Upper lobe of left lung (tissue), 6 donors: ENCODE measurements around the gene TPD52L1. TPM values are rescaled to one million over a fixed set of nuclear protein-coding genes. Genes with fewer than 3 reads are reported as not detected.

Experiments
- ATAC-seq, 2 donors: fragments of 200-7000 bp; cut with Tn5 transposase; one replicate each; pipeline ENCODE4 v1.9.1; 2022; ENCODE audit warnings: mild to moderate bottlenecking in 2 of 2, moderate library complexity in 2 of 2; ENCODE audit not compliant: low FRiP score in 2 of 2
- DNase-seq, 2 donors: peaks; one replicate each; pipeline ENCODE4 v3.0.0-alpha.2; 2019 to 2020
- H3K27ac ChIP-seq, 4 donors: fragments of 200-600 bp; sonication (generic); one replicate each; pipeline ENCODE4 v1.5.1; 2016 to 2019
- H3K27me3 ChIP-seq, 4 donors: fragments of 200-600 bp; sonication (generic); one replicate each; pipeline ENCODE4 v1.5.1; 2017 to 2019
- H3K36me3 ChIP-seq, 4 donors: fragments of 200-600 bp; sonication (generic); one replicate each; pipeline ENCODE4 v1.5.1; 2016 to 2019
- H3K4me1 ChIP-seq, 4 donors: fragments of 200-600 bp; sonication (generic); one replicate each; pipeline ENCODE4 v1.5.1; 2018 to 2019
- H3K4me3 ChIP-seq, 4 donors: fragments of 200-600 bp; sonication (generic); one replicate each; pipeline ENCODE4 v1.5.1; 2017 to 2019; ENCODE audit warnings: mild to moderate bottlenecking in 2 of 4, moderate library complexity in 1 of 4
- H3K9me3 ChIP-seq, 4 donors: fragments of 200-600 bp; sonication (generic); one replicate each; pipeline ENCODE4 v1.5.1; 2018 to 2019
- EP300 ChIP-seq, 4 donors: sonication (generic); formaldehyde crosslinking; IDR thresholded peaks; one replicate each; pipeline ENCODE4 v1.5.1; 2017; ENCODE audit warnings: antibody characterized with exemption in 4 of 4, control low read depth in 2 of 4
- POLR2A ChIP-seq, 4 donors: fragments of 450-650 bp; IDR thresholded peaks; one replicate each; pipeline ENCODE4 v1.5.1; 2016 to 2017; ENCODE audit warnings: antibody characterized with exemption in 4 of 4, mild to moderate bottlenecking in 2 of 4
- POLR2AphosphoS5 ChIP-seq, 2 donors: sonication (generic); formaldehyde crosslinking; IDR thresholded peaks; one replicate each; pipeline ENCODE4 v1.5.1; 2017; ENCODE audit warnings: antibody characterized with exemption in 2 of 2
- WGBS, 2 donors: methylation state at CpG; one replicate each; pipeline ENCODE4 v1.1.5; 2017 to 2018; 5-methylcytosine and 5-hydroxymethylcytosine counted together
- total RNA-seq, 6 donors: library from RNA; depleted of rRNA in 4 of 6; stranded (reverse); fragments of >200 nt in 4 of 6; gene quantifications; one replicate each; pipeline versions ENCODE4 v1.1.0 to v1.2.1, GENCODE V29; 2016 to 2021
- TF ChIP-seq, protein P1 (sequence below), 6 experiments: fragments of 450-650 bp in 4 of 6; fragments of 200-600 bp in 2 of 6; sonication (generic) in 2 of 6; IDR thresholded peaks; one replicate each; pipeline ENCODE4 v1.5.1; 2016 to 2019; ENCODE audit warnings: antibody characterized with exemption in 6 of 6
- donor health status: DM: no; HTN: no; CAD: no; lungs with moderate emphysema.
- donor health status: DM: no; HTN: yes; CAD: no; lungs with severe emphysema.

TPD52L1 gene
- total RNA-seq, 6 donors from 2014 or later, result 15.5 to 63.4 (median 32.2) TPM

DNA sequence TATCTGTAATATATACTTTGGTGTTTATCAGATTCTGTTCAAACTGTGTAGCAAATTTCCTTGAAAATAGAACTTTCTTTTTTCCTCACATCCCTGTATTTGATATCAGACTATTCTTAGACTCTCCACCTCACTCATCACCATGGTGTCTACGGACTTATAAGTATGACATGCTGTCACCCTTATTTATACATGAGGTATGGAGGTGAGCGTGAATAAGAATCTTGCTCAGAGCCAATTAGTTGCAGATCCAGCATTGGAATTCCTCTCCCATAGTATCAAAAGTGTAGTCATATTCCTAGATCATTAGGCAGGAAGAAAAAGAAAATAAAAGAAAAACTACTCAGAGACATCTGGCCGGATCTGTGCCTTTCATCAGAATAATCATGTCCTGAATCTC lies 43.0 kb downstream of the TPD52L1 start:
- H3K4me1 ChIP-seq, result peaks cover 0 to 34% (median 13%) of the 10 kb centered on the region in 4 donors
- H3K4me3 ChIP-seq, result no peak overlapping the region
- TF ChIP-seq POLR2A (IDR thresholded peaks at IDR 0.05) (no peak), POLR2AphosphoS5 (IDR thresholded peaks at IDR 0.05) (no peak), EP300 (IDR thresholded peaks at IDR 0.05) (no peak)
- TF ChIP-seq, protein P1, sequence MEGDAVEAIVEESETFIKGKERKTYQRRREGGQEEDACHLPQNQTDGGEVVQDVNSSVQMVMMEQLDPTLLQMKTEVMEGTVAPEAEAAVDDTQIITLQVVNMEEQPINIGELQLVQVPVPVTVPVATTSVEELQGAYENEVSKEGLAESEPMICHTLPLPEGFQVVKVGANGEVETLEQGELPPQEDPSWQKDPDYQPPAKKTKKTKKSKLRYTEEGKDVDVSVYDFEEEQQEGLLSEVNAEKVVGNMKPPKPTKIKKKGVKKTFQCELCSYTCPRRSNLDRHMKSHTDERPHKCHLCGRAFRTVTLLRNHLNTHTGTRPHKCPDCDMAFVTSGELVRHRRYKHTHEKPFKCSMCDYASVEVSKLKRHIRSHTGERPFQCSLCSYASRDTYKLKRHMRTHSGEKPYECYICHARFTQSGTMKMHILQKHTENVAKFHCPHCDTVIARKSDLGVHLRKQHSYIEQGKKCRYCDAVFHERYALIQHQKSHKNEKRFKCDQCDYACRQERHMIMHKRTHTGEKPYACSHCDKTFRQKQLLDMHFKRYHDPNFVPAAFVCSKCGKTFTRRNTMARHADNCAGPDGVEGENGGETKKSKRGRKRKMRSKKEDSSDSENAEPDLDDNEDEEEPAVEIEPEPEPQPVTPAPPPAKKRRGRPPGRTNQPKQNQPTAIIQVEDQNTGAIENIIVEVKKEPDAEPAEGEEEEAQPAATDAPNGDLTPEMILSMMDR (IDR thresholded peaks at IDR 0.05), result no peak
- H3K27me3 ChIP-seq, result no peaks in the 10 kb centered on the region
- DNase-seq (no peak), ATAC-seq (no peak)
- WGBS, 2 donors, result 81 to 89% methylated on average over 3 of the region's 3 CpGs
- H3K27ac ChIP-seq, result peak overlapping the region in 2 of 4 donors; percentile 27 to 42
- no peaks in the 10 kb centered on the region for H3K36me3 ChIP-seq
- no peaks in the 10 kb centered on the region for H3K9me3 ChIP-seq

DNA sequence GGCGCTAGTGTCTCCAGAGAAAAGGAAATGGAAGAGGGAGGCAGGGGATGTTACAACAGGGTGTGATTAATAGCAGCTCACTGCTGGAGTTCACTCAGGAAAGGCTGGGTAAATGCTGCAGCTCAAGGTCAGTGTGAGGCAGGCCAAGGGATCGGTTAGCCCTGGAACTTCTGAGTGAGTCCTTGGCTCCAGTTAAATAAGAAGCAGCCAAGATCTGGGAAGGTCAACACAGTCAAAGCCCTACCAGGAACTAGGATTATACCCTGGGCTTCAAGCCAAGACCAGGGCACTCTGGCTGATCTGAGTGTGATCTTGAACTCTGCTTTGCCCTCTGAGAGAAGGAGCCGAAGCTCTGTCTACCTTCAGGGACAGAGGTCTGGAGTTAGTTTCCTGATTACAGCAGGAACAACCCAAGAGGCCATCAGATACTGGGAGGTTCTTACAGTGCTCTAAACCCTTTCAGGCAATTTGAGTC lies 44.3 kb downstream of the TPD52L1 start:
- Histone ChIP-seq H3K27me3 (no peaks in the 10 kb centered on the region), H3K27ac (peak overlapping the region; percentile 27 to 62 (median 36)), H3K4me1 (peaks cover 7 to 34% (median 19%) of the 10 kb centered on the region in 4 donors), H3K4me3 (no peak overlapping the region), H3K36me3 (no peaks in the 10 kb centered on the region), H3K9me3 (no peaks in the 10 kb centered on the region)
- TF ChIP-seq POLR2AphosphoS5 (IDR thresholded peaks at IDR 0.05) (peak; percentile 16 to 54), EP300 (IDR thresholded peaks at IDR 0.05) (peak in 1 of 4 donors; percentile 27), POLR2A (IDR thresholded peaks at IDR 0.05) (no peak)
- 23 to 24% methylated on average over 3 of the region's 3 CpGs for WGBS, 2 donors
- DNase-seq (peak in 1 of 2 donors; percentile 86), ATAC-seq (peak; percentile 80 to 88)

DNA sequence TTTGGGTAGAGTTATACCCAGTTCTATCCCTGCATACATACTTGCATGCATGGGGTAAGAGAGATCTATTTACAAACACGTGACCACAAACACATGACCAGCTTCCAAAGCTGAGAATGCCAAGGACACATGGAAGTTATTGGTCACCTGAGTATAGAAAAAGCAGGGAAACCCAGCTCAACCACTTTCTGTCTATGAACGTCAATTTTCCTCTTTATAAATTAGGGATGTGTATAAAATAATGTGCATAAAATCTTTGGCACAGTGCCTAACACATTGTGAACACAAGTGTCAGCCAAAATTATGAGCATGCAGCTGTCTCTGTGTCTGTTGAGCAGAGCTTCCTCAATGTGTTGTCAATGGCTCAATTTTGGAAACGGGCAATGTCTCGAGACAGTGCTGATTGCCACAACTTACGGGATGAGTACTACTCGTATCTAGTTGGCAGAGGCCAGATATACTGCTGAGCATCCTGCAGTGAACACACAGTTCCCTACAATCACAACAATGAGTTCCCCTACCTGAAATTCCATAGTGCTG lies 44.9 kb downstream of the TPD52L1 start:
- Histone ChIP-seq H3K4me1 (peaks cover 7 to 34% (median 19%) of the 10 kb centered on the region in 4 donors), H3K9me3 (no peaks in the 10 kb centered on the region), H3K4me3 (no peak overlapping the region), H3K27me3 (no peaks in the 10 kb centered on the region), H3K27ac (peak overlapping the region; percentile 27 to 62 (median 36)), H3K36me3 (no peaks in the 10 kb centered on the region)
- peak in 1 of 2 donors; percentile 35 for DNase-seq
- no peak for TF ChIP-seq EP300 (IDR thresholded peaks at IDR 0.05)
- peak in 1 of 4 donors; percentile 21 for TF ChIP-seq POLR2A (IDR thresholded peaks at IDR 0.05)
- TF ChIP-seq POLR2AphosphoS5 (IDR thresholded peaks at IDR 0.05), result peak in 1 of 2 donors; percentile 31
- ATAC-seq, result no peak
- WGBS, 2 donors, result 62 to 78% methylated on average over 6 of the region's 6 CpGs

DNA sequence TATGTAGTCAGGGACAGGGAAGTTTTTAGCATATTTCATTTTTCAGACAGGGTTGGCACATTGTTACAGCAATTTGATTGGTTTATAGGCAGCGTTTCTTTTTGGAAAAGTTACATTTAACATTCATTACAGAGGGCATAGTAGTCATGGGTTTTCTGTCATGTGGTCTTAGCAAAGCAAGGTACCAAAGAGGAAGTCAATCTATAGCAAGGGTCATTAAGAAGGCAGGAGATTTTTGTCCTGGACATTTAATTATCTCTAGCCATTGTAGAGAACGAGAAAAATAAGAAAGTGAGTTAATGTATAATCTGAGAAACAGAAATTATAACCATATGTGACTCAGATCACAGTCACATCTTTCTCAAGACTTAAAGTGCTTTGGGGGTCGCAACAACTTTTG lies 47.4 kb downstream of the TPD52L1 start:
- 74 to 78% methylated on average over 3 of the region's 3 CpGs for WGBS, 2 donors
- Histone ChIP-seq H3K27ac (no peak overlapping the region), H3K27me3 (no peaks in the 10 kb centered on the region), H3K36me3 (no peaks in the 10 kb centered on the region), H3K4me3 (no peak overlapping the region), H3K4me1 (peaks cover 7 to 34% (median 19%) of the 10 kb centered on the region in 4 donors), H3K9me3 (no peaks in the 10 kb centered on the region)
- TF ChIP-seq EP300 (IDR thresholded peaks at IDR 0.05) (peak in 1 of 4 donors; percentile 9), POLR2A (IDR thresholded peaks at IDR 0.05) (no peak)
- no peak for DNase-seq
- peak in 1 of 2 donors; percentile 7 for ATAC-seq

DNA sequence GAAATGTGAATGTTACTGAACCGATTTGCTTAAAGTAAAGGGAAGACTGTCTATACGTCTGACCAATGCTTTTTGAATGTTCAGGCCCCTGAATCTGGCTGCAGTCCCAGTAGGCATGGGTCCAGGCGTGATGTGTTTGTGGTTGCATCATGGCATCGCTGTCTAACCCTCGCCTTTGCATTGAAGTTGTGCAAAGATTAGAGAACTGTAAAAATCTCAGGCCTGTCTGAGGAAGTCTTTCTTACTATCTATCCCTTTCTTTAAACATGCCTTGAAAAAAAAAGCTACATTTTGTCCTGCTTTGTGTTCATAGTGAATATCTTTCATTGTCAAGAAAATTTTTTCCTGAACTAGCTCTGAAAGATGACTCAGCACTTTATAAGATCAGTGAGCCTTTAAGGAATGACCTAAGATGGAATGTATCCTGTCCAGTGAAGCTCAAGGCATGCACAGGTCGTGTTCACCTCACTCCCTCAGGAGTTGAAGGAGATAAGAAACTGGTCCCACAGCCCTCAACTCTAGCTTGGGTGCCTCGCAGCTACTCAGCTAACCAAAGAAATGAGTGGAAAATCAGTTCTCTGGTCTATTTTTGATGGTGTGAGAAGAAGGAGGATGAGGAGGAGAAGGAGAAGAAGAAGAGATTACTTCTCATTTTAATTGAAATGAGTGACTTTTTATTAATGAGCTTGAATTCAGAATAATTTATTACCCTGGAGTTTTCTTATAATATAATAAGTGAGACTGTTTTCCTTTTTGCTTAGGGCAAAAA lies 48.6 kb downstream of the TPD52L1 start:
- Histone ChIP-seq H3K4me1 (peaks cover 7 to 30% (median 16%) of the 10 kb centered on the region in 4 donors), H3K9me3 (no peaks in the 10 kb centered on the region), H3K36me3 (no peaks in the 10 kb centered on the region), H3K27ac (peak overlapping the region in 1 of 4 donors; percentile 14), H3K4me3 (no peak overlapping the region), H3K27me3 (no peaks in the 10 kb centered on the region)
- WGBS, 2 donors, result 24 to 29% methylated on average over 7 of the region's 7 CpGs
- TF ChIP-seq POLR2A (IDR thresholded peaks at IDR 0.05), result no peak
- peak in 1 of 2 donors; percentile 26 for TF ChIP-seq POLR2AphosphoS5 (IDR thresholded peaks at IDR 0.05)
- peak in 1 of 4 donors; percentile 17 for TF ChIP-seq EP300 (IDR thresholded peaks at IDR 0.05)
- TF ChIP-seq, protein P1 (IDR thresholded peaks at IDR 0.05), result no peak
- ATAC-seq, result peak in 1 of 2 donors; percentile 65
- peak in 1 of 2 donors; percentile 70 for DNase-seq

DNA sequence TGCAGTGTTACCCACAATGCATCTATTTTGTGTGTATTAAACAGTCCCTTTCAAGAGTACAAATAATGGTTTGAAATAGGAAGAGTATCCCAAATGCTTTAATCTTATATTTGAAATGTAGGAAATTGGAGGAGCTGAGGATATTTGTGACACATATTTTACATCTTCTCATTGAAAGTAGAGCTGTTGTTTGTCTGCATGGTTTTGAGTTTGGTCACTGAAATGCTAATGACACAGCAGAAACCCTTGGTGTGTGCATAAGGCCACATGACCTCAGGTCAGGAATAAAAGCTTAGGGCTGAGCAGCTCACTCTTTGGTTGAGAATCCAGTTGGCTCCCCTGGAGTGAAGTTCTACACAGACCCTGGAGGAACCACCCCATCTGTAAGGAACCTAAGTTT lies 49.8 kb downstream of the TPD52L1 start:
- Histone ChIP-seq H3K36me3 (no peaks in the 10 kb centered on the region), H3K4me3 (no peak overlapping the region), H3K9me3 (no peaks in the 10 kb centered on the region), H3K4me1 (peaks cover 5 to 17% (median 9%) of the 10 kb centered on the region in 4 donors), H3K27ac (no peak overlapping the region), H3K27me3 (no peaks in the 10 kb centered on the region)
- TF ChIP-seq POLR2AphosphoS5 (IDR thresholded peaks at IDR 0.05), result no peak
- TF ChIP-seq, protein P1 (IDR thresholded peaks at IDR 0.05), result no peak
- no peak for TF ChIP-seq EP300 (IDR thresholded peaks at IDR 0.05)
- no peak for TF ChIP-seq POLR2A (IDR thresholded peaks at IDR 0.05)
- DNase-seq (no peak), ATAC-seq (no peak)
